Psoas muscle (tissue), 8 donors: Measurements from ENCODE around the gene EPHB2. TPM values are rescaled to one million over a fixed set of nuclear protein-coding genes. Genes with fewer than 3 reads are reported as not detected.

Experiments
- ATAC-seq, 4 donors: fragments of 200-7000 bp; cut with Tn5 transposase; one replicate each; pipeline ENCODE4 v1.9.1; 2020; ENCODE audit warnings: moderate library complexity in 3 of 4, mild to moderate bottlenecking in 2 of 4
- DNase-seq, 2 donors: peaks; one replicate each; pipeline ENCODE4 v3.0.0-alpha.2; 2020
- H3K27ac ChIP-seq: fragments of 200-600 bp; one replicate; pipeline ENCODE4 v1.8.0; 2022
- H3K27me3 ChIP-seq, 3 donors: fragments of 200-600 bp in 1 of 3; one replicate each; pipeline versions ENCODE4 v1.6.1 to v1.8.0; 2013 to 2022; ENCODE audit warnings: low read length in 2 of 3, mild to moderate bottlenecking in 2 of 3, moderate library complexity in 1 of 3; ENCODE audit not compliant: insufficient read depth in 3 of 3
- H3K36me3 ChIP-seq, 2 donors: fragments of 200-600 bp in 1 of 2; one replicate each; pipeline versions ENCODE4 v1.6.1 to v1.8.0; 2013 to 2022; ENCODE audit warnings: low read depth in 1 of 2, mild to moderate bottlenecking in 1 of 2, moderate library complexity in 1 of 2; ENCODE audit not compliant: insufficient read depth in 1 of 2
- H3K4me1 ChIP-seq: fragments of 200-600 bp; one replicate; pipeline ENCODE4 v1.8.0; 2022
- H3K4me3 ChIP-seq: fragments of 200-600 bp; one replicate; pipeline ENCODE4 v1.8.0; 2022; ENCODE audit warnings: mild to moderate bottlenecking
- H3K9me3 ChIP-seq: fragments of 200-600 bp; one replicate; pipeline ENCODE4 v1.8.0; 2022
- WGBS, 3 donors: extraction: QIAGEN DNeasy Blood & Tissue Kit; methylation state at CpG; one replicate each; pipeline versions ENCODE4 v1.1.6 to v1.1.7; 2013; 5-methylcytosine and 5-hydroxymethylcytosine counted together
- intact Hi-C, 2 donors: fragments of 100-400 bp; cut with DNase I; formaldehyde crosslinking; loops; one replicate each; pipeline versions ENCODE4 v1.11.0 to v1.14.2; 2022
- polyA plus RNA-seq, 3 donors: library from polyadenylated mRNA; stranded (reverse); fragments of 200-250 nt; gene quantifications; one replicate each; pipeline ENCODE4 v1.2.3, GENCODE V29; 2013
- total RNA-seq, 4 donors: library from RNA; stranded (reverse); fragmentation: NEBNext Ultra II Directional in 2 of 4; extraction: Animal tissue kit (Norgen Biotek cat#: 25700) in 2 of 4; gene quantifications; one replicate each; pipeline versions ENCODE4 v1.2.1 to v1.2.4, GENCODE V29; 2021 to 2023
- TF ChIP-seq, protein P1 (sequence below): fragments of 200-600 bp; IDR thresholded peaks from one replicate; pipeline ENCODE4 v1.8.0; 2022; ENCODE audit warnings: antibody characterized with exemption
- donor health status: healthy with polysubstance abuse.
- donor health status: DM: no; HTN: no; CAD: no; lungs with moderate emphysema.
- donor health status: Bipolar disorder and iron deficiency.
- donor health status: healthy.
- donor health status: DM: yes; HTN: yes; CAD: no.
- donor health status: DM: no; HTN: no; CAD: no.
- donor health status: DM: no; HTN: no; CAD: no.
- donor health status: DM: yes; HTN: yes; CAD: no.

EPHB2 gene
- total and polyA plus RNA-seq, 7 donors: 0.06 to 2.1 (median 0.48) TPM; not detected in 1

DNA sequence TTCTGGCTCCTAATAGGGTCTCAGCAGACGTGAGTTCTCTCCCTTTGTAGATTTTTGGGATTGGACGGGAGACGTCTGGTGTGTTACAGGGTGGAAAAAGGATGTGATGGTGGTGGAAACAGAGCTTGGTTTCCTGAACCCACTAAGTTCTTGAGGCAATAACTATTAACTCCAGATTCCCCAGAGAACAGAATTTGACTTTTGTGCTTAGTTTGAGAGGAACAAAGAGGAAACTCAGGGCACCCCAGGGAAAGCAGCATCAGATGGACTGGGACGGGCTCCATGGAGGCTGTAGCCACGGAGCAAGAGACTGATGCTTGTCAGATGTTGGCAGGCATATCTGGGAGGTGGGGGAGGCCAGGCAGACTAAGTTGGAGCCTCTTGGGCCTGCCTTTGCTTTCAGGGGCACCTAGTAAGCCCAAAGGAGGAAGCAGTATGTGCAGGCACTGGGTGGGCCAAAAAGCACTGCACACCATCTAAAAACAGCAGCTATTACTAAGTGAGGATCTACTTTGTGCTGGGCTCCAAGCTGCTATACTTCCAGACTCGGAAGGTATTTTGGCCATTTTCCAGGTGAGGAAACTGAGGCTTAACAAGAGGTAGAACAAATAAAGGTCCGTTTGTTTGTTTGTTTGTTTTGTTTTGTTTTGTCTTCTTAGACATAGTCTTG is 66.9 kb downstream of the EPHB2 start:
- 59 to 70% (median 63%) methylated on average over 7 of the region's 7 CpGs for WGBS, 3 donors
- Histone ChIP-seq H3K9me3 (no peaks in the 10 kb centered on the region), H3K4me3 (no peak overlapping the region), H3K4me1 (peaks cover 4% of the 10 kb centered on the region), H3K27ac (no peak overlapping the region), H3K27me3 (peaks cover 0 to 9% (median 0%) of the 10 kb centered on the region in 3 donors), H3K36me3 (no peaks in the 10 kb centered on the region)
- ATAC-seq (no peak), DNase-seq (no peak)
- intact Hi-C loops: no loop called here
- TF ChIP-seq, protein P1, sequence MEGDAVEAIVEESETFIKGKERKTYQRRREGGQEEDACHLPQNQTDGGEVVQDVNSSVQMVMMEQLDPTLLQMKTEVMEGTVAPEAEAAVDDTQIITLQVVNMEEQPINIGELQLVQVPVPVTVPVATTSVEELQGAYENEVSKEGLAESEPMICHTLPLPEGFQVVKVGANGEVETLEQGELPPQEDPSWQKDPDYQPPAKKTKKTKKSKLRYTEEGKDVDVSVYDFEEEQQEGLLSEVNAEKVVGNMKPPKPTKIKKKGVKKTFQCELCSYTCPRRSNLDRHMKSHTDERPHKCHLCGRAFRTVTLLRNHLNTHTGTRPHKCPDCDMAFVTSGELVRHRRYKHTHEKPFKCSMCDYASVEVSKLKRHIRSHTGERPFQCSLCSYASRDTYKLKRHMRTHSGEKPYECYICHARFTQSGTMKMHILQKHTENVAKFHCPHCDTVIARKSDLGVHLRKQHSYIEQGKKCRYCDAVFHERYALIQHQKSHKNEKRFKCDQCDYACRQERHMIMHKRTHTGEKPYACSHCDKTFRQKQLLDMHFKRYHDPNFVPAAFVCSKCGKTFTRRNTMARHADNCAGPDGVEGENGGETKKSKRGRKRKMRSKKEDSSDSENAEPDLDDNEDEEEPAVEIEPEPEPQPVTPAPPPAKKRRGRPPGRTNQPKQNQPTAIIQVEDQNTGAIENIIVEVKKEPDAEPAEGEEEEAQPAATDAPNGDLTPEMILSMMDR: no peak

DNA sequence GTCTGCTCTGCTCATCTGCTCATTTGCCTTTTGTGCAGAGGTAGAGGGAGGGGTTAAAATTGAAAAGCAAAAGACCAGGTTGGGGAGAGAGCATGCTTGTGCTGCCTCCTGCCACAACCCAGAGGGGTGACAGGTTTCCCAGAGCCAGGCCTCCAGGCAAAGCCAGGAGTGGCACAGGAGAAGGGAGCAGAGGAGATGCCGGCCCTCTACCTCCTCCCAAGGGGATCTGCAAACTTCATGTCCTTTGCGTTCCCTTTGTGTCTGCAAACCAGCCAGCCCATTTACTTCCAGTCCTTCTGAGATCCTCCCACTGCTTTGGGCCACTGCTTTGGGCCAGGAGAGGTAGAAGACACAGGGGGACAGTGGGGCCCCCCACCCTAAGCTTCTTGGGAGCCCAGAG is 67.8 kb downstream of the EPHB2 start:
- WGBS, 3 donors: 13 to 21% (median 20%) methylated on average over 2 of the region's 2 CpGs

DNA sequence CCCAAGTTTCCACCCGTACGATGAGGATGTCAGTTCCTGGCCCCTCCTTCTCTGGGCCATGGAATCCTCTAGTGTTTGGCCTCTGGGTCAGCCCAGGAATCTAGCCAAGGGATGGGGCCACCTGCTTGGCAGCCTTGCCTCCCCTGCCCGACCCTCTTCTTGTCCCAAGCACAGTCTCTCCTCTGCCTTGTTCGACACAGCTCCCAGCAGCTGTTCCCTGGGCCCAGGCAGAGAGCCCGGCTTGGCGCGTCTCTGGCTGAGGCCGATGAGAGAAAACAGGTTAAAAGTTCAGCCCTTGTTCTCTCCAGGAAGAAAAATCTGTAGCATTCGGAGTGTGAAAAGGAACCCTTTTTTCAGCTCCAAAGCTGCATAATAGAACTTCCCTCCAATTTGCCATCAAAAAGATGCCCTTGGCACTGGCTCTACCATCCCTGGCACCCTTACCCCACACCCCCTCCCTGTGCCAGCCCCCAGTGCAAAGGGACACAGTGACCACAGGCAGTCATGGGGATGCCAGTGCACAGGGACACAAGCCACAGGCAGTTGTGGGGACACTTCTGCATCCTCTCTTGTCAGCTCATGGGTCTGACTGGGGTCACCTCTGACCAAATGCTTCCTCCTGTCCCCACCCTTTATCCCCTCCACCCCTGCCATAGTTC is 68.4 kb downstream of the EPHB2 start:
- H3K4me1 ChIP-seq: peaks cover 4% of the 10 kb centered on the region
- peaks cover 0 to 9% (median 1%) of the 10 kb centered on the region in 3 donors for H3K27me3 ChIP-seq
- H3K4me3 ChIP-seq: no peak overlapping the region
- no peaks in the 10 kb centered on the region for H3K9me3 ChIP-seq
- peak; percentile 63 to 78 (median 69) for ATAC-seq
- whole genome bisulfite sequencing, 3 donors: 10 to 12% (median 12%) methylated on average over 9 of the region's 9 CpGs
- DNase-seq: peak; percentile 42 to 74
- H3K27ac ChIP-seq: no peak overlapping the region
- TF ChIP-seq, protein P1: no peak
- no peaks in the 10 kb centered on the region for H3K36me3 ChIP-seq
- intact Hi-C loops: no loop called here

More for the DNA sequence above, 67.8 kb downstream of the EPHB2 start:
- ATAC-seq (no peak), DNase-seq (no peak)
- Histone ChIP-seq H3K36me3 (no peaks in the 10 kb centered on the region), H3K27ac (no peak overlapping the region), H3K4me3 (no peak overlapping the region), H3K27me3 (peaks cover 0 to 9% (median 1%) of the 10 kb centered on the region in 3 donors), H3K9me3 (no peaks in the 10 kb centered on the region), H3K4me1 (peaks cover 4% of the 10 kb centered on the region)
- intact Hi-C loops: no loop called here
- TF ChIP-seq, protein P1: no peak

DNA sequence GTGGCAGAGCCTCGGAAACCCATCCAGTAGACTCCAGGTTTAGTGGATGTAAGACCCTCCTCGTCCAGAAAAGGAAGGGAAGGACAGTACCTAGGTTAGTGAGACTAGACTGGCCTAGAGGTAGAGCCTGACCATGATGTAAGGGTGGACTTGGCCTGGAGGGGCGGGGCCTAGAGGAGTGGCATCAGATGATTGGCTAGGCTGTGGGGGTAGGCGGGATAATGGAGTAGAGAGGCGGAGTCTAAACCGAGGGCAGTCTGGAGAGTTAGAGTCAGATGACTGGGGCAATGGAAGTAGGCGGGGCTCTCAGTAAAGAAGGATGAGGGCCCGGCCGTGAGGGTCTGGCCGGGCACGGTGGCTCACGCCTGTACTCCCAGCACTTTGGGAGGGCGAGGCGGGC is 70.1 kb downstream of the EPHB2 start:
- no peaks in the 10 kb centered on the region for H3K36me3 ChIP-seq
- peaks cover 0 to 9% (median 1%) of the 10 kb centered on the region in 3 donors for H3K27me3 ChIP-seq
- intact Hi-C loops: no loop called here
- H3K4me1 ChIP-seq: peaks cover 4% of the 10 kb centered on the region
- DNase-seq: no peak
- H3K9me3 ChIP-seq: no peaks in the 10 kb centered on the region
- H3K27ac ChIP-seq: no peak overlapping the region
- no peak overlapping the region for H3K4me3 ChIP-seq
- WGBS, 3 donors: 83 to 89% (median 85%) methylated on average over 14 of the region's 14 CpGs
- TF ChIP-seq, protein P1: no peak
- ATAC-seq: peak; percentile 45 to 61 (median 54)
